ENCODE results near the gene GPX4. TPM values are rescaled to one million over a fixed set of nuclear protein-coding genes. Genes with fewer than 3 reads are reported as not detected.
A peak's percentile ranks its signal among the peaks of the same experiment; 100 is the strongest.

Gene GPX4
- total and polyA plus RNA-seq, 2 of the 13 experiments (the other 11 are each of a cell fraction or from before 2014, with no cell fraction given), result 535 to 613 TPM

GRCh38 chr19:1098177-1099051, 5.4 kb upstream of the GPX4 start (continued):
- TF ChIP-seq ZNF263 (CRISPR knock-in tag; IDR thresholded peaks at IDR 0.05) (no peak), ZBTB40 (IDR thresholded peaks at IDR 0.05) (no peak; the same call in 1 of the 2 replicates), ZBTB40 (CRISPR knock-in tag; IDR thresholded peaks at IDR 0.05) (no peak), GFI1 (CRISPR knock-in tag; IDR thresholded peaks at IDR 0.05; ENCODE audit: borderline replicate concordance) (peak; percentile 69; the same call in 1 of the 2 replicates), FOXA1 (IDR thresholded peaks at IDR 0.05) (no peak), FOXA1 (CRISPR knock-in tag; IDR thresholded peaks at IDR 0.05) (peak; percentile 52; the same call in 1 of the 2 replicates), KMT2A (CRISPR knock-in tag; IDR thresholded peaks at IDR 0.05) (peak; percentile 15; the same call in 1 of the 2 replicates), STAG1 (CRISPR knock-in tag; IDR thresholded peaks at IDR 0.05) (no peak), SMAD9 (CRISPR knock-in tag; IDR thresholded peaks at IDR 0.05) (0 out of 2 replicates have a peak, but pooled peaks have one; percentile 42), ZNF101 (CRISPR knock-in tag; IDR thresholded peaks at IDR 0.05; ENCODE audit: borderline replicate concordance, low read depth) (no peak), MZF1 (CRISPR knock-in tag; IDR thresholded peaks at IDR 0.05; ENCODE audit: borderline replicate concordance) (no peak), ZNF317 (CRISPR knock-in tag; IDR thresholded peaks at IDR 0.05) (no peak), HOXA5 (CRISPR knock-in tag; IDR thresholded peaks at IDR 0.05) (no peak), SRSF1 (optimal IDR thresholded peaks at IDR 0.05; ENCODE audit: low read depth, low read length) (no peak), TFAP4 (IDR thresholded peaks at IDR 0.05; ENCODE audit: borderline replicate concordance, low read depth) (peak; percentile 66; the same call in 1 of the 2 replicates), XBP1 (CRISPR knock-in tag; IDR thresholded peaks at IDR 0.05) (no peak), SALL2 (CRISPR knock-in tag; IDR thresholded peaks at IDR 0.05) (peak; percentile 33; the same call in 1 of the 2 replicates), FOSL1 (CRISPR knock-in tag; IDR thresholded peaks at IDR 0.05; ENCODE audit: borderline replicate concordance) (no peak), ZNF33A (CRISPR knock-in tag; IDR thresholded peaks at IDR 0.05; ENCODE audit: borderline replicate concordance) (no peak), ZFP62 (CRISPR knock-in tag; IDR thresholded peaks at IDR 0.05) (no peak), ZNF546 (CRISPR knock-in tag; conservative IDR thresholded peaks at IDR 0.05) (no peak)
